Loucy (cell line): Measurements from ENCODE around the gene ASB16.

ENCODE experiments used
- H2AFZ ChIP-seq: fragments of 200-600 bp; sonication (generic); 2 replicates; pipeline ENCODE4 v1.6.0; 2016; ENCODE audit warnings: antibody characterized with exemption, mild to moderate bottlenecking, low read length, moderate library complexity
- H3F3A ChIP-seq: fragments of 200-600 bp; 2 replicates; pipeline ENCODE4 v1.6.0; 2016; ENCODE audit warnings: antibody characterized with exemption, low read depth, mild to moderate bottlenecking
- H3K27me3 ChIP-seq: fragments of 200-600 bp; sonication (generic); 2 replicates; pipeline ENCODE4 v1.6.1; 2014; ENCODE audit warnings: low read length, mild to moderate bottlenecking; ENCODE audit not compliant: insufficient read depth, poor library complexity, severe bottlenecking
- H3K36me3 ChIP-seq: fragments of 200-600 bp; sonication (generic); 2 replicates; pipeline ENCODE4 v1.6.1; 2016; ENCODE audit warnings: low read length; ENCODE audit not compliant: insufficient read depth
- H3K4me1 ChIP-seq: fragments of 200-600 bp; sonication (generic); 2 replicates; pipeline ENCODE4 v1.5.1; 2014; ENCODE audit warnings: low read length, mild to moderate bottlenecking; ENCODE audit not compliant: insufficient read depth, poor library complexity, severe bottlenecking
- H3K4me2 ChIP-seq: fragments of 200-600 bp; sonication (generic); 2 replicates; pipeline ENCODE4 v1.6.0; 2014; ENCODE audit warnings: antibody characterized with exemption, low read length, low read depth, mild to moderate bottlenecking; ENCODE audit not compliant: poor library complexity, severe bottlenecking
- H3K4me3 ChIP-seq: fragments of 200-600 bp; sonication (generic); 2 replicates; pipeline ENCODE4 v1.5.1; 2014; ENCODE audit warnings: low read length, mild to moderate bottlenecking, mixed read lengths; ENCODE audit not compliant: poor library complexity, severe bottlenecking
- H3K79me2 ChIP-seq: fragments of 200-600 bp; sonication (generic); 2 replicates; pipeline ENCODE4 v1.6.1; 2014; ENCODE audit warnings: low read length; ENCODE audit not compliant: insufficient read depth
- H3K9ac ChIP-seq: fragments of 200-600 bp; sonication (generic); 2 replicates; pipeline ENCODE4 v1.6.0; 2014; ENCODE audit warnings: mild to moderate bottlenecking, low read depth, low read length, moderate library complexity; ENCODE audit not compliant: poor library complexity, severe bottlenecking
- H3K9me2 ChIP-seq: fragments of 200-600 bp; sonication (generic); replicated peaks from 2 replicates; pipeline ENCODE4 v1.6.1; 2016; ENCODE audit warnings: low read depth, low read length, mixed read lengths
- H3K9me3 ChIP-seq: fragments of 200-600 bp; sonication (generic); 2 replicates; pipeline ENCODE4 v1.6.1; 2014; ENCODE audit warnings: mild to moderate bottlenecking, antibody characterized with exemption, low read length, low read depth; ENCODE audit not compliant: insufficient read depth
- H4K20me1 ChIP-seq: fragments of 200-600 bp; sonication (generic); 2 replicates; pipeline ENCODE4 v1.6.0; 2014; ENCODE audit warnings: antibody characterized with exemption, low read length, mild to moderate bottlenecking; ENCODE audit not compliant: insufficient read depth, poor library complexity, severe bottlenecking
- CTCF ChIP-seq: fragments of 200-600 bp; sonication (generic); conservative IDR thresholded peaks from 2 replicates; pipeline ENCODE4 v1.5.1; 2014; ENCODE audit warnings: mild to moderate bottlenecking, antibody characterized with exemption, low read length
- EZH2phosphoT487 ChIP-seq: fragments of 200-600 bp; IDR thresholded peaks from 2 replicates; pipeline ENCODE4 v1.6.1; 2018; ENCODE audit warnings: antibody characterized with exemption, mild to moderate bottlenecking, moderate library complexity, borderline replicate concordance

The ASB16 gene

GRCh38 chr17:44186307-44187130 lies 16.0 kb downstream of the ASB16 start, which contains the start of gene TMUB2:
Gene TMUB2, plus strand, starts transcription at chr17:44186972. Its CDS starts 737 bp downstream, at chr17:44187709.
- H3K4me1 ChIP-seq, result peaks cover 35% of the 10 kb centered on the region
- no peaks in the 10 kb centered on the region for H3K27me3 ChIP-seq
- H3K4me2 ChIP-seq, result peak within 1 kb of the TSS; percentile 100
- H3F3A ChIP-seq, result peaks cover 3% of the 10 kb centered on the region; the same call in 1 of the 2 replicates
- peaks cover 69% of the 10 kb centered on the region for H3K79me2 ChIP-seq
- peak within 1 kb of the TSS; percentile 95 for H3K4me3 ChIP-seq
- peak within 1 kb of the TSS; percentile 92 for H2AFZ ChIP-seq
- peaks cover 36% of the 10 kb centered on the region for H4K20me1 ChIP-seq
- peak within 1 kb of the TSS; percentile 89 for H3K9ac ChIP-seq
- peaks cover 9% of the 10 kb centered on the region; the same call in 1 of the 2 replicates for H3K36me3 ChIP-seq
- no peak for TF ChIP-seq EZH2phosphoT487
- TF ChIP-seq CTCF, result no peak
- H3K9me2 ChIP-seq, result no peaks in the 10 kb centered on the region
- no peaks in the 10 kb centered on the region for H3K9me3 ChIP-seq

GRCh38 chr17:44187131-44187899 lies 16.8 kb downstream of the ASB16 start:
- Histone ChIP-seq H3K9ac (peak overlapping the region; percentile 88), H4K20me1 (peaks cover 33% of the 10 kb centered on the region), H3K4me1 (peaks cover 33% of the 10 kb centered on the region), H3K9me3 (no peaks in the 10 kb centered on the region), H3K79me2 (peaks cover 62% of the 10 kb centered on the region), H3K4me2 (peak overlapping the region; percentile 84), H3K4me3 (peak overlapping the region; percentile 95), H3K27me3 (no peaks in the 10 kb centered on the region), H2AFZ (peak overlapping the region; percentile 92), H3K9me2 (no peaks in the 10 kb centered on the region), H3K36me3 (peaks cover 4% of the 10 kb centered on the region; the same call in 1 of the 2 replicates), H3F3A (peaks cover 3% of the 10 kb centered on the region; the same call in 1 of the 2 replicates)
- TF ChIP-seq EZH2phosphoT487 (no peak), CTCF (no peak)

- no peak overlapping the region for H3K4me3 ChIP-seq
- peaks cover 47% of the 10 kb centered on the region for H3K79me2 ChIP-seq
- TF ChIP-seq EZH2phosphoT487, result no peak
- no peak for TF ChIP-seq CTCF
- peak overlapping the region; percentile 88 for H3K9ac ChIP-seq
- H2AFZ ChIP-seq, result no peak overlapping the region
- peaks cover 20% of the 10 kb centered on the region for H4K20me1 ChIP-seq
- no peaks in the 10 kb centered on the region for H3K9me2 ChIP-seq
- H3K36me3 ChIP-seq, result peaks cover 15% of the 10 kb centered on the region; the same call in 1 of the 2 replicates
- H3F3A ChIP-seq, result peaks cover 3% of the 10 kb centered on the region; the same call in 1 of the 2 replicates
- peaks cover 29% of the 10 kb centered on the region for H3K4me1 ChIP-seq
- no peaks in the 10 kb centered on the region for H3K9me3 ChIP-seq
- H3K4me2 ChIP-seq, result peak overlapping the region; percentile 84
- H3K27me3 ChIP-seq, result no peaks in the 10 kb centered on the region
These were observed 18.3 kb downstream of the ASB16 start for GRCh38 chr17:44188576-44189403.
